Rectal smooth muscle tissue (tissue), 1 donor: Measurements from ENCODE around the gene WNT6.

Experiments
- H3K27ac ChIP-seq: one replicate; pipeline ENCODE4 v1.7.0; 2013; ENCODE audit warnings: low read depth, low read length, inconsistent platforms
- H3K27me3 ChIP-seq: one replicate; pipeline ENCODE4 v1.7.0; 2013; ENCODE audit warnings: low read length; ENCODE audit not compliant: control insufficient read depth, insufficient read depth
- H3K36me3 ChIP-seq: one replicate; pipeline ENCODE4 v1.7.0; 2013; ENCODE audit warnings: low read length; ENCODE audit not compliant: control insufficient read depth, insufficient read depth
- H3K4me1 ChIP-seq: one replicate; pipeline ENCODE4 v1.7.0; 2013; ENCODE audit warnings: low read length; ENCODE audit not compliant: control insufficient read depth, insufficient read depth
- H3K4me3 ChIP-seq: one replicate; pipeline ENCODE4 v1.7.0; 2013; ENCODE audit warnings: low read length
- H3K9ac ChIP-seq: one replicate; pipeline ENCODE4 v1.7.0; 2013; ENCODE audit warnings: low read length

The WNT6 gene

GRCh38 chr2:218865396-218865795, 5.8 kb downstream of the WNT6 start:
- H3K27ac ChIP-seq: no peak overlapping the region
- H3K4me3 ChIP-seq: no peak overlapping the region
- no peaks in the 10 kb centered on the region for H3K4me1 ChIP-seq
- no peaks in the 10 kb centered on the region for H3K36me3 ChIP-seq
- peaks cover 21% of the 10 kb centered on the region for H3K27me3 ChIP-seq
- no peak overlapping the region for H3K9ac ChIP-seq

GRCh38 chr2:218865999-218866398, 6.4 kb downstream of the WNT6 start:
- Histone ChIP-seq H3K27me3 (peaks cover 21% of the 10 kb centered on the region), H3K9ac (no peak overlapping the region)

DNA sequence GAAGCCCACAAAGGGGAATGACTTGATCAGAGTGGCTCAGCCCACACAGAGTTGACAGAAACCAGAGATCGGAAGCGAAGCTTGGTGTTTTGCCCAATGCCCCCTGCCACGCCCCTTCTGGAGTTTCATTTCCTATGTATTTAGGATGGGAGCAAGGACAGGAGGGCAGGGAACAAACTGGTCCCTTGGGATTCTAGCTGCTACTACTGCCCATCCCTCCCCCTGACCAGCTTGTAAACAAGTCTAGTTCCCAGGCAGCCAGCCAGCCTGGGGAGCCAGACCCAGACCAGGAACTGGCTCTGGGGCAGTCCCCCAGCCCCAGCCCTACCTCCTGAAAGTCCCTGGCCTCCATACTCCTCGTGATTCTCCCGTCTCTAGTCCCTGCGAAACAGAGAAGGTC, 8.3 kb downstream of the WNT6 start:
- Histone ChIP-seq H3K4me1 (no peaks in the 10 kb centered on the region), H3K36me3 (no peaks in the 10 kb centered on the region), H3K9ac (no peak overlapping the region), H3K27me3 (peaks cover 30% of the 10 kb centered on the region), H3K27ac (no peak overlapping the region), H3K4me3 (no peak overlapping the region)

More at GRCh38 chr2:218865999-218866398, 6.4 kb downstream of the WNT6 start:
- Histone ChIP-seq H3K4me1 (no peaks in the 10 kb centered on the region), H3K27ac (no peak overlapping the region), H3K4me3 (no peak overlapping the region), H3K36me3 (no peaks in the 10 kb centered on the region)

DNA sequence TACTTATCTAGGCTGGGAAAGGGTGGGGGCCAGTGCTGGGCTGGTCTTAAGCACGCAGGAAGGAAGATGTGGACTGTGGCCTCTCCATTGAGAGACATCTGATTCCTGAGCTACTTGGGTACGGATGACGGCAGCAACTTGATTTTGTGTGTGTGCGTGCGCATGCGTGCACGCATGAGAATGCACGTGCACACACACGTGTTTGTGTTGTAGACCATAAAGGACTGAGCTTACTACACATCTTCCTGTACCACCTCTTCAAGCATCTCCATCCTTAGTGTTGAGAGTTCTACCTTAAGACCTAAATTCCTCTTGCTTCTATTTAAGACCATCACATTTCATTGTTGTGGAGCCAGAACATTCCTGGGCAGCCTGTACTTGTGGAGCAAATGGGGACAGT, 9.5 kb downstream of the WNT6 start:
- H3K27me3 ChIP-seq: peaks cover 27% of the 10 kb centered on the region
- H3K4me3 ChIP-seq: no peak overlapping the region
- no peaks in the 10 kb centered on the region for H3K4me1 ChIP-seq
- no peak overlapping the region for H3K9ac ChIP-seq
- H3K27ac ChIP-seq: no peak overlapping the region
- no peaks in the 10 kb centered on the region for H3K36me3 ChIP-seq

GRCh38 chr2:218870984-218871344, 11.4 kb downstream of the WNT6 start:
- no peaks in the 10 kb centered on the region for H3K36me3 ChIP-seq
- H3K4me1 ChIP-seq: no peaks in the 10 kb centered on the region
- no peak overlapping the region for H3K27ac ChIP-seq
- H3K27me3 ChIP-seq: peaks cover 27% of the 10 kb centered on the region
- peak overlapping the region; percentile 33 for H3K4me3 ChIP-seq
- no peak overlapping the region for H3K9ac ChIP-seq

GRCh38 chr2:218871345-218872302, 12.0 kb downstream of the WNT6 start:
- Histone ChIP-seq H3K27me3 (peaks cover 32% of the 10 kb centered on the region), H3K4me3 (peak overlapping the region; percentile 33), H3K27ac (no peak overlapping the region)

DNA sequence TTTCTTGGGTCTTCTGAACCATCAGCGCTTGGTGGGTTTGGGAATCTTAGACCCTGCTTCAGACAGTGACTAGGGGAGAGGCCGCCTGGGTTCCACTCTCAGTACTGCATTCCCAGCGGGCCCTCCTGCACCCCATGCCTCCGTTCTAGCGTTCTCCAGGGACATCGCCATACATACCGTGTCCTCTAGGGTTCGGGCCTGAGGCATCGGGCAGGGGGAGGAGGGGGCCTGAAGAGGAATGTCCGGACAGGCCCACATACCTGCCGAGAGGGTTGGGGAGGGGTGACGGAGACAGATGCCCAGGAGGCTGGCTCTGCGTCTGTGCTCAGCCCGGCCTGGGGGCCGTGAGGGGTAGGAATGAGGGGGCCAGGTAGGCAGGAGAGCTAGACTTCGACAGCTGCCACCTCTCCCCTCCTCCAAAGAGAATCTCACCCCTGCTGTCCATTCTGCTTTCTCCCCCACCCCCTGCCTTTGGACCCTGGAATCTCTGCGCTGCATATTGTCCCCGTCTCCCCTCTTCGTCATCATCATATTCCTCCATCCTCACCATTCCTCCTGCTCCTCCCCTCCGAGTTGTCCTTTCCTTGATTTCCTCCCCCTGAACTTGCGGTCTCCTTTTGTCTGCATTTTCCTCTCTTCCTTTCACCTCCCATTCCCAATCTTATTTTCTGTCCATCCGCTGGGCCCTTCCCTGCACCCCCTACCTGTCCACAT, 13.2 kb downstream of the WNT6 start:
- Histone ChIP-seq H3K36me3 (no peaks in the 10 kb centered on the region), H3K9ac (no peak overlapping the region), H3K27me3 (peaks cover 36% of the 10 kb centered on the region), H3K4me3 (no peak overlapping the region), H3K27ac (no peak overlapping the region), H3K4me1 (no peaks in the 10 kb centered on the region)

More at GRCh38 chr2:218871345-218872302, 12.0 kb downstream of the WNT6 start:
- Histone ChIP-seq H3K9ac (no peak overlapping the region), H3K4me1 (no peaks in the 10 kb centered on the region), H3K36me3 (no peaks in the 10 kb centered on the region)

- peaks cover 36% of the 10 kb centered on the region for H3K27me3 ChIP-seq
- H3K4me1 ChIP-seq: no peaks in the 10 kb centered on the region
- H3K9ac ChIP-seq: no peak overlapping the region
- no peak overlapping the region for H3K4me3 ChIP-seq
- H3K36me3 ChIP-seq: no peaks in the 10 kb centered on the region
- H3K27ac ChIP-seq: no peak overlapping the region
Observed at GRCh38 chr2:218873359-218874194, 14.0 kb downstream of the WNT6 start.

GRCh38 chr2:218875692-218876246, 16.2 kb downstream of the WNT6 start:
- no peaks in the 10 kb centered on the region for H3K36me3 ChIP-seq
- H3K4me3 ChIP-seq: no peak overlapping the region
- H3K27me3 ChIP-seq: peaks cover 36% of the 10 kb centered on the region
- no peak overlapping the region for H3K9ac ChIP-seq
- no peaks in the 10 kb centered on the region for H3K4me1 ChIP-seq
- no peak overlapping the region for H3K27ac ChIP-seq

DNA sequence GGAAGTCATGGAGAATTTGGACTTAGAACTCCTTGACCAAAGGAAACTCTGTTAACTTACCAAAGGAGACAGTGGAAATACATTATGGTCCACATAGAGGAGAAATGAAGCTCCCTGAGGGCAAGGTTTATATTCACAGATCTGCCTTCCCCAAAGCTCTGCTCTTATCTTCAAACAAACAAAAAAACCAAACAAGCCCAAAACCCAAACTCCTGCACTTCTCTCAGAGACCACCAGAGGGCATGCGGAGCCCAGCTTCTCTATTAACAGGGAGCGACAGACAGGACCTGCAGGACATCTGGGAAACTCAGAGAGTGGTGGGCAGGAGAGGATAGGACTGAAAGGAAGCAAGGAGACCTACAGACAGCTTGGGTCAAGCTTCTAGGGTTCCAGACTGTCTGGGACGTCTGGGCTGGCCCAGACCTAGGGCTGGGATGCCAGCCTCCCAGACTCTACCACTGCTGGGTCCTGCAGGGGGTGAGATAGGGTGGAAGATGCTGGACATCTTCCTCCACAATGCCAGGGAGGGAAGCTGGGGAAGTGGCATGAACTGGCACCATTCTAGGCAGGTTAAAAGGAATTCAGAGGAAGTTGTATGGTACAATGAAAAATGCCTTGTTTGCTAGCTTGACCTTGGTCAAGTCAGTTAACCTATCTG, 17.1 kb downstream of the WNT6 start:
- Histone ChIP-seq H3K36me3 (no peaks in the 10 kb centered on the region), H3K9ac (no peak overlapping the region), H3K4me1 (no peaks in the 10 kb centered on the region), H3K27me3 (peaks cover 37% of the 10 kb centered on the region), H3K27ac (no peak overlapping the region), H3K4me3 (no peak overlapping the region)

- Histone ChIP-seq H3K36me3 (no peaks in the 10 kb centered on the region), H3K27ac (no peak overlapping the region), H3K4me1 (no peaks in the 10 kb centered on the region), H3K4me3 (no peak overlapping the region), H3K27me3 (peaks cover 37% of the 10 kb centered on the region), H3K9ac (no peak overlapping the region)
Observed at GRCh38 chr2:218877331-218877730, 17.7 kb downstream of the WNT6 start.
